Suprapubic skin (tissue), 4 donors: ENCODE results near the gene NPY1R.

ENCODE experiments used
- POLR2A ChIP-seq, 2 donors: fragments of 450-650 bp; IDR thresholded peaks; one replicate each; pipeline ENCODE4 v1.6.1; 2017; ENCODE audit warnings: antibody characterized with exemption in 2 of 2, mild to moderate bottlenecking in 2 of 2, moderate library complexity in 2 of 2
- POLR2AphosphoS5 ChIP-seq, 3 donors: sonication (generic); formaldehyde crosslinking; IDR thresholded peaks; one replicate each; pipeline ENCODE4 v1.6.1; 2017; ENCODE audit warnings: antibody characterized with exemption in 3 of 3

GRCh38 chr4:163380703-163381102, 48.3 kb upstream of the NPY1R start:
- TF ChIP-seq POLR2A (IDR thresholded peaks at IDR 0.05), result no peak
- TF ChIP-seq POLR2AphosphoS5 (IDR thresholded peaks at IDR 0.05), result no peak
